Measurements from ENCODE around the gene CYBC1. TPM values are rescaled to one million over a fixed set of nuclear protein-coding genes. Genes with fewer than 3 reads are reported as not detected.

The CYBC1 gene
- total and polyA plus RNA-seq, 8 donors = 47.0 to 116 (median 53.3) TPM

- intact Hi-C loops (cut with DNase I) = no loop called here
Measured at GRCh38 chr17:82418001-82418986, 32.3 kb downstream of the CYBC1 start, which contains the start of the genes HEXD and OGFOD3. TSS of gene HEXD (plus strand) at chr17:82418347. CDS start at chr17:82419800, 1,453 bp downstream. TSS of gene OGFOD3 (minus strand) at chr17:82418586. CDS start at chr17:82418485, 101 bp downstream.

GRCh38 chr17:82416771-82417170, 33.8 kb downstream of the CYBC1 start:
- intact Hi-C loops (cut with DNase I) = no loop called here
- ATAC-seq = no peak
- peaks cover 8 to 31% of the 10 kb centered on the region in 2 donors for H3K4me1 ChIP-seq
- no peak overlapping the region for H3K4me3 ChIP-seq
- H3K9me3 ChIP-seq = no peaks in the 10 kb centered on the region
- no peak for TF ChIP-seq CTCF (IDR thresholded peaks at IDR 0.05)
- DNase-seq = peak in 1 of 4 donors; percentile 1
- no peaks in the 10 kb centered on the region for H3K27me3 ChIP-seq
- no peak overlapping the region for H3K27ac ChIP-seq
- peaks cover 0 to 18% of the 10 kb centered on the region in 2 donors for H3K36me3 ChIP-seq

More at GRCh38 chr17:82418001-82418986, 32.3 kb downstream of the CYBC1 start, which contains the start of the genes HEXD and OGFOD3:
- Histone ChIP-seq H3K36me3 (peaks cover 0 to 18% of the 10 kb centered on the region in 2 donors), H3K4me3 (peak within 1 kb of the TSS; percentile 76 to 86), H3K4me1 (peaks cover 8 to 31% of the 10 kb centered on the region in 2 donors), H3K27ac (peak within 1 kb of the TSS; percentile 73 to 83), H3K9me3 (no peaks in the 10 kb centered on the region), H3K27me3 (no peaks in the 10 kb centered on the region)
- DNase-seq (peak; percentile 81 to 96 (median 90)), ATAC-seq (peak; percentile 95)
- no peak for TF ChIP-seq CTCF (IDR thresholded peaks at IDR 0.05)

- Histone ChIP-seq H3K36me3 (peaks cover 0 to 17% of the 10 kb centered on the region in 2 donors), H3K27ac (no peak overlapping the region), H3K4me1 (peaks cover 8 to 31% of the 10 kb centered on the region in 2 donors), H3K27me3 (no peaks in the 10 kb centered on the region), H3K4me3 (no peak overlapping the region), H3K9me3 (no peaks in the 10 kb centered on the region)
- no peak for TF ChIP-seq CTCF (IDR thresholded peaks at IDR 0.05)
- intact Hi-C loops (cut with DNase I) = no loop called here
- no peak for ATAC-seq
- peak in 1 of 4 donors; percentile 20 for DNase-seq
Measured at GRCh38 chr17:82416264-82416663, 34.3 kb downstream of the CYBC1 start.

- intact Hi-C loops (cut with DNase I) = no loop called here
- no peaks in the 10 kb centered on the region for H3K9me3 ChIP-seq
- H3K36me3 ChIP-seq = peaks cover 0 to 17% of the 10 kb centered on the region in 2 donors
- DNase-seq (peak in 1 of 4 donors; percentile 29), ATAC-seq (no peak)
- no peak for TF ChIP-seq CTCF (IDR thresholded peaks at IDR 0.05)
- H3K4me3 ChIP-seq = no peak overlapping the region
- H3K4me1 ChIP-seq = peaks cover 8 to 31% of the 10 kb centered on the region in 2 donors
- no peaks in the 10 kb centered on the region for H3K27me3 ChIP-seq
- H3K27ac ChIP-seq = no peak overlapping the region
Measured at GRCh38 chr17:82415786-82416185, 34.8 kb downstream of the CYBC1 start.

GRCh38 chr17:82415336-82415735, 35.2 kb downstream of the CYBC1 start:
- Histone ChIP-seq H3K9me3 (no peaks in the 10 kb centered on the region), H3K27me3 (no peaks in the 10 kb centered on the region), H3K4me1 (peaks cover 8 to 31% of the 10 kb centered on the region in 2 donors), H3K27ac (no peak overlapping the region), H3K36me3 (peaks cover 0 to 12% of the 10 kb centered on the region in 2 donors), H3K4me3 (no peak overlapping the region)
- DNase-seq (peak in 1 of 4 donors; percentile 72), ATAC-seq (no peak)
- no peak for TF ChIP-seq CTCF (IDR thresholded peaks at IDR 0.05)
- intact Hi-C loops (cut with DNase I) = no loop called here
